ENCODE measurements around the gene KRTAP15-1. TPM values are rescaled to one million over a fixed set of nuclear protein-coding genes. Genes with fewer than 3 reads are reported as not detected.

Gene KRTAP15-1
- total and polyA plus RNA-seq, 2 donors (not counting 3 experiments of a cell fraction or from before 2014, with no cell fraction given) = not detected

DNA sequence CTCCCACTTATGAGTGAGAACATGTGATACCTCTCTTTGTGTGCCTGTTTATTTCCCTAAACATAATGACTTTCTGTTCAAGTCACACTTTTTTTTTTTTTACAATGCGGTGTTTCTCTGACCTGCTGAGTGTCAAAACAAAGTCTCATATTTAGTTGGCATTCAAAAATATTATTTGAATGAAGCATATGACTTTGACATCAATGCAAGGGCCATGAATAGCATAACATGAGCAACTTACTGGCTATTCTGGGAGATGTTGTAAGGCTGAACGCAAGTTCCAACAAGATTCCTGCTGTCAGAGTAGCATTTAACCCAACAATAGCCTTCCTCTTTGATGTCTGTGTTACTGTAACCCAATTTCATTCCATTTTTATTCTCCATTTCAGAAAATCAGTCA is 42.1 kb downstream of the KRTAP15-1 start:
- H3K9ac ChIP-seq (replicated peaks; ENCODE audit: extremely low read depth, insufficient read depth, low read length) = no peak overlapping the region
- dilution Hi-C loops (cut with MboI; ENCODE audit: extremely low pct_ligation_motif_present, low sequenced_read_pairs) = no loop called here
- H3K4me1 ChIP-seq (ENCODE audit: control insufficient read depth, extremely low read depth, insufficient read depth, low read length) = no peaks in the 10 kb centered on the region
- no peak overlapping the region for H3K27ac ChIP-seq (ENCODE audit: insufficient read depth, low read depth, low read length)
- DNase-seq (ENCODE audit: low read depth, low spot score) (no peak), FAIRE-seq (no peak)
- H3K79me2 ChIP-seq (ENCODE audit: control insufficient read depth, insufficient read depth, low read length) = no peaks in the 10 kb centered on the region
- ChIA-PET CTCF (no interaction called here), POLR2A (no interaction called here)
- H3K9me1 ChIP-seq (replicated peaks; ENCODE audit: control insufficient read depth, extremely low read depth, insufficient read depth, low read length) = no peaks in the 10 kb centered on the region
- H3K4me2 ChIP-seq (ENCODE audit: insufficient read depth, low read length) = no peak overlapping the region
- no peak overlapping the region for H2AFZ ChIP-seq (ENCODE audit: low read depth, low read length)
- H4K20me1 ChIP-seq (replicated peaks; ENCODE audit: control insufficient read depth, extremely low read depth, insufficient read depth, low read length) = no peaks in the 10 kb centered on the region
- peaks cover 1% of the 10 kb centered on the region for H3K9me3 ChIP-seq (replicated peaks; ENCODE audit: control insufficient read depth, insufficient read depth, low read length)
- intact Hi-C loops (cut with micrococcal nuclease) = no loop called here
- H3K27me3 ChIP-seq (ENCODE audit: control insufficient read depth in 2 of 2, insufficient read depth in 2 of 2, low read length in 2 of 2) = no peaks in the 10 kb centered on the region
- TF ChIP-seq, protein P1, sequence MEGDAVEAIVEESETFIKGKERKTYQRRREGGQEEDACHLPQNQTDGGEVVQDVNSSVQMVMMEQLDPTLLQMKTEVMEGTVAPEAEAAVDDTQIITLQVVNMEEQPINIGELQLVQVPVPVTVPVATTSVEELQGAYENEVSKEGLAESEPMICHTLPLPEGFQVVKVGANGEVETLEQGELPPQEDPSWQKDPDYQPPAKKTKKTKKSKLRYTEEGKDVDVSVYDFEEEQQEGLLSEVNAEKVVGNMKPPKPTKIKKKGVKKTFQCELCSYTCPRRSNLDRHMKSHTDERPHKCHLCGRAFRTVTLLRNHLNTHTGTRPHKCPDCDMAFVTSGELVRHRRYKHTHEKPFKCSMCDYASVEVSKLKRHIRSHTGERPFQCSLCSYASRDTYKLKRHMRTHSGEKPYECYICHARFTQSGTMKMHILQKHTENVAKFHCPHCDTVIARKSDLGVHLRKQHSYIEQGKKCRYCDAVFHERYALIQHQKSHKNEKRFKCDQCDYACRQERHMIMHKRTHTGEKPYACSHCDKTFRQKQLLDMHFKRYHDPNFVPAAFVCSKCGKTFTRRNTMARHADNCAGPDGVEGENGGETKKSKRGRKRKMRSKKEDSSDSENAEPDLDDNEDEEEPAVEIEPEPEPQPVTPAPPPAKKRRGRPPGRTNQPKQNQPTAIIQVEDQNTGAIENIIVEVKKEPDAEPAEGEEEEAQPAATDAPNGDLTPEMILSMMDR (IDR thresholded peaks at IDR 0.05; ENCODE audit: extremely low read depth in 1 of 2, insufficient read depth in 1 of 2, low read depth in 1 of 2, low read length in 2 of 2) = no peak
- TF ChIP-seq POLR2AphosphoS5 (IDR thresholded peaks at IDR 0.05; ENCODE audit: insufficient read depth, low read depth, low read length) (no peak), JUN (IDR thresholded peaks at IDR 0.05; ENCODE audit: borderline replicate concordance, insufficient read depth, insufficient read length, low read depth) (no peak), GATA2 (IDR thresholded peaks at IDR 0.05; ENCODE audit: insufficient read depth, insufficient read length, low read depth, low read length) (no peak), EZH2 (IDR thresholded peaks at IDR 0.05; ENCODE audit: borderline replicate concordance, low read depth, low read length, severe bottlenecking) (no peak), FOS (IDR thresholded peaks at IDR 0.05; ENCODE audit: borderline replicate concordance, insufficient read depth, low read length) (no peak), POLR2A (IDR thresholded peaks at IDR 0.05; ENCODE audit: low read depth, low read length) (no peak), MYC (IDR thresholded peaks at IDR 0.05; ENCODE audit: low read depth, low read length) (no peak)
- TF ChIP-seq, protein P2, sequence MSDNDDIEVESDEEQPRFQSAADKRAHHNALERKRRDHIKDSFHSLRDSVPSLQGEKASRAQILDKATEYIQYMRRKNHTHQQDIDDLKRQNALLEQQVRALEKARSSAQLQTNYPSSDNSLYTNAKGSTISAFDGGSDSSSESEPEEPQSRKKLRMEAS (IDR thresholded peaks at IDR 0.05; ENCODE audit: insufficient read depth, insufficient read length) = no peak
- BruUV-seq (replicated peaks) = no TSS peak
- H3K36me3 ChIP-seq (ENCODE audit: control insufficient read depth in 2 of 2, extremely low read depth in 1 of 2, insufficient read depth in 2 of 2, low read length in 2 of 2) = no peaks in the 10 kb centered on the region
- H3K4me3 ChIP-seq (replicated peaks in 1 of 3; ENCODE audit: insufficient read depth in 1 of 3, low read depth in 1 of 3, low read length in 3 of 3) = no peak overlapping the region
